AG09319 (cell line): ENCODE measurements around the gene PTGFR.

ENCODE experiments used
- DNase-seq: peaks from one replicate; pipeline ENCODE4 v3.0.0-alpha.2; 2010; ENCODE audit warnings: low read depth; ENCODE audit errors: extremely low read depth
- TF ChIP-seq, protein P1 (sequence below): IDR thresholded peaks from 2 replicates; pipeline ENCODE4 v1.5.1; 2011; ENCODE audit warnings: low read depth, mild to moderate bottlenecking, inconsistent platforms, low read length, moderate library complexity

Gene PTGFR

GRCh38 chr1:78549891-78550290 is 59.1 kb downstream of the PTGFR start:
- TF ChIP-seq, protein P1, sequence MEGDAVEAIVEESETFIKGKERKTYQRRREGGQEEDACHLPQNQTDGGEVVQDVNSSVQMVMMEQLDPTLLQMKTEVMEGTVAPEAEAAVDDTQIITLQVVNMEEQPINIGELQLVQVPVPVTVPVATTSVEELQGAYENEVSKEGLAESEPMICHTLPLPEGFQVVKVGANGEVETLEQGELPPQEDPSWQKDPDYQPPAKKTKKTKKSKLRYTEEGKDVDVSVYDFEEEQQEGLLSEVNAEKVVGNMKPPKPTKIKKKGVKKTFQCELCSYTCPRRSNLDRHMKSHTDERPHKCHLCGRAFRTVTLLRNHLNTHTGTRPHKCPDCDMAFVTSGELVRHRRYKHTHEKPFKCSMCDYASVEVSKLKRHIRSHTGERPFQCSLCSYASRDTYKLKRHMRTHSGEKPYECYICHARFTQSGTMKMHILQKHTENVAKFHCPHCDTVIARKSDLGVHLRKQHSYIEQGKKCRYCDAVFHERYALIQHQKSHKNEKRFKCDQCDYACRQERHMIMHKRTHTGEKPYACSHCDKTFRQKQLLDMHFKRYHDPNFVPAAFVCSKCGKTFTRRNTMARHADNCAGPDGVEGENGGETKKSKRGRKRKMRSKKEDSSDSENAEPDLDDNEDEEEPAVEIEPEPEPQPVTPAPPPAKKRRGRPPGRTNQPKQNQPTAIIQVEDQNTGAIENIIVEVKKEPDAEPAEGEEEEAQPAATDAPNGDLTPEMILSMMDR = no peak

DNA sequence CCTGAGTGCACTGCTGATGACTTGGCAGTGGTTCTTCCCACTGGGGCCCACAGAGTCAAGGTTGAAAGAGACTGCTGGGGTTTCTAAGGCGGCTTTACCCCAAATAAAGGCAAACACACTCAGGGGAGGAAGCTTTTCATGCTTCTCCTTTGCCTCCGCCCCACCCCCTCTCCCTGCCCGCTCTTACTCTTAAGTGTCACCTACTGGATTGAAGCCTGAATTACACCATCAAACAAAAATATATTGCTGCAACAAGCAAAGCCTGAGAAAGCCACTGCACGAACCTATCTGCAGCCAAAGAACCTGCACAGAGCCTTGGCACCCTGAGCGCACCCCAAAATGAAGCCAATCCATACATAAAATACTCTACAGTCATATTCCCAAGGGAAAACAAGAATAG is 63.1 kb downstream of the PTGFR start:
- TF ChIP-seq, protein P1 = no peak
- no peak for DNase-seq

More at GRCh38 chr1:78549891-78550290, 59.1 kb downstream of the PTGFR start:
- DNase-seq = no peak

DNA sequence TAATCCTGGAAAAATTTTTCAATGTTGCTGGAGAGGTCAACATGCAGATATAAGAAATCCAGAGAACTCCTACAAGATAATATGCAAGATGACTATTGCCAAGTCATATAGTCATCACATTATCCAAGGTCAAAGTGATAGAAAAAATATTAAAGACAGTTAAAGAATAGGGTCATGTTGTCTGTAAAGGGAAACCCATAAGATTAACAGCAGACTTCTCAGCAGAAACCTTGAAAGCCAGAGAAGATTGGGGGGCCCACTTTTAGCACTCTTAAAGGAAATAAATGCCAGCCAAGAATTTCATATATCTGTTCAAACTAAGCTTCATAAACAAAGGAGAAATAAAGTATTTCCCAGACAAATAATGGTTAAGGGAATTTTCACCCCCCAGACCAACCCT is 64.1 kb downstream of the PTGFR start:
- TF ChIP-seq, protein P1 = no peak

DNA sequence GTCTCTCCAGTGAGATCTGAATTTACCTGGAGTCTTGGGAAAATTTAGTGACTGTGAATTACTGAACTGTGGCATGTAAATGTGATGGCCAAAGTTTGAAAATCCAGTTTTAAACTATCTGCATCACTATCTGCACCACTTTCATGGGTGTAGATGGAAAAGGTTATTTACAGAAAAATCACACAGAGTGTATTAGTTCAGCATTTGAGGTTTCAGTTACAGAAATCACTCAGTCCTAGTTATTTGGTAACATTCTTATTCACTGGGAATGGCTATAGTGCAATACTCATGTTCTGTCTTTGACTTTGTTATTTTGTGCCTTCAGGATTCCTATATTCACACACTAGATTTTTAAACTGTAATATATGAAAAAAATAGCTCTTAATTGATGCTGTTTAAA is 68.9 kb downstream of the PTGFR start:
- no peak for DNase-seq
- TF ChIP-seq, protein P1 = no peak

More for the DNA sequence above, 64.1 kb downstream of the PTGFR start:
- no peak for DNase-seq

DNA sequence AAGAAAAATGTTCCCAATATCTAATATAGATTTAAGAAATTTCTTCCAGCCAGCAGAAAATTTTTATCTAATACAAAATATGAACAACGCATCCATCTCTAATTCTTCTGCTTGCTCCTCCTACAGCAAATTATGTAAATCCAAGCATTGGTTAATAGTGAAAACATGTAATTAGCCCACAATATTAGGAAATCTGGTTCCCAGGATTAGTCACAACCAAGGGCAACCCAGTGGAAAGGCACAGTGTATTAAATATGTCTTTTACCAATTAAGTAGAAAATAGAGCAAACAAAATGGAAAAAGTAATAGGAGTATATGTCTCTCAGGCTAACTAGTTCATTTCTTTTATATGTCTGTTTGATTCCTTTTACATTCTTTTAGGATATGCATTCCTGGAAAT is 70.0 kb downstream of the PTGFR start:
- no peak for DNase-seq
- TF ChIP-seq, protein P1 = no peak

DNA sequence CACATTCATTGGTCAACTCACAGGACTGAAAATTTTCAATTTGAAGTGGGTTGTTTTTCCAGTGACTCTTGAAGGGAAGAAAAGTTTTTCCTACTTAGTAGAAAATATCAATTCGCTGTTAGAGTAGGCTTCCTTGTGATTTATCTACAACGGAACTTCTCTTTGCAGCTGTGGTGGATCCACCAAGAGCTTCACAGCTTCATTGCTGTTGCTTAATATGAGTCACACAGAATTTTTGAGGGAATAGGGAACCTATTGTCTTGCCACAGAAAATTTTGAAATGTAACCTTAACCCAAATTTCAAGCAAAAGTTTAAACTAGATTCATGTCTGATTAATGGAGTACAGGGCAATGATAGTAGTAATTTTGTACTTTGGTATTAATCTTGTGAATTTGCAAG is 71.1 kb downstream of the PTGFR start:
- TF ChIP-seq, protein P1 = no peak
- no peak for DNase-seq

DNA sequence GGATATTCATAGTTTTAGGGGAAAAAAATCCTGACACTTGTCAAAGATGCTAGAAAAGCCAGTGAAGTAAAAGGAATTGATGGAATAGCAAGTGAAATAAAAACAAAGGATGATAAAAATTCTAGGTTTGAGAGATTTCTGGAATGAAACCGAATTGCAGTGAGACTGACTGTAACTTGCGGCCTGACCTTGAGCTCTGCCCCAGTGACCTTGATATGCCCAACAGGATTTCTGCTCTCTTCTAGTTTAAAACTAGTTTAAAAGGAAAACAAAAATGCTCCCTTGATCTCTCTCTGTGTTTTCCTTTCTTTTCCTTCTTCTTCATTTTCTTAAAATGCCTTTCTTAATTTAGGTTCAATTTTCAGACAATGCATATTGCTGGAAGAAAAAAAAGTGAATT is 74.6 kb downstream of the PTGFR start:
- TF ChIP-seq, protein P1 = no peak
- no peak for DNase-seq

GRCh38 chr1:78570539-78570938 is 79.8 kb downstream of the PTGFR start:
- DNase-seq = no peak

More at GRCh38 chr1:78570539-78570938, 79.8 kb downstream of the PTGFR start:
- TF ChIP-seq, protein P1 = no peak
